WTC11 (cell line): ENCODE measurements around the gene SYNGR2. TPM values are rescaled to one million over a fixed set of nuclear protein-coding genes. Genes with fewer than 3 reads are reported as not detected.

ENCODE experiments used
- ATAC-seq: fragments of 200-7000 bp; cut with Tn5 transposase; 2 replicates; pipeline ENCODE4 v1.10.0; 2021; ENCODE audit warnings: mild to moderate bottlenecking, moderate library complexity
- CTCF ChIA-PET: fragments of 300-600 bp; sonication (Branson Sonifier 250); formaldehyde crosslinking; loops from one replicate; lab custom pipeline; 2021; ENCODE audit warnings: antibody characterized with exemption; lab: Charles Lee
- POLR2A ChIA-PET: fragments of 350-600 bp; sonication (Branson Sonifier 250); formaldehyde crosslinking; loops from one replicate; lab custom pipeline; 2021; ENCODE audit warnings: antibody characterized with exemption; lab: Charles Lee
- DNase-seq: peaks from one replicate; pipeline ENCODE4 v3.0.0; 2021; ENCODE audit warnings: low spot score
- H3K27ac Mint-ChIP-seq: 2 replicates; pipeline ENCODE4 v1.8.0; 2021; ENCODE audit warnings: mixed read lengths
- H3K27me3 Mint-ChIP-seq: 2 replicates; pipeline ENCODE4 v1.8.0; 2021; ENCODE audit warnings: low read depth, mild to moderate bottlenecking, moderate library complexity, mixed read lengths
- H3K36me3 Mint-ChIP-seq: 2 replicates; pipeline ENCODE4 v1.8.0; 2021; ENCODE audit warnings: mixed read lengths
- H3K4me1 Mint-ChIP-seq: 2 replicates; pipeline ENCODE4 v1.8.0; 2022; ENCODE audit warnings: mixed read lengths
- H3K4me3 Mint-ChIP-seq: 2 replicates; pipeline ENCODE4 v1.8.0; 2021; ENCODE audit warnings: mild to moderate bottlenecking, moderate library complexity, mixed read lengths
- H3K9me3 Mint-ChIP-seq: 2 replicates; pipeline ENCODE4 v1.8.0; 2021; ENCODE audit warnings: mixed read lengths
- ARID4B ChIP-seq: sonication (generic); formaldehyde crosslinking; IDR thresholded peaks from 2 replicates; pipeline ENCODE4 v1.8.0; 2023; ENCODE audit warnings: missing genetic modification reagents, mild to moderate bottlenecking, borderline replicate concordance
- ATF3 ChIP-seq: sonication (generic); formaldehyde crosslinking; conservative IDR thresholded peaks from 2 replicates; pipeline ENCODE4 v1.8.1; 2022; ENCODE audit warnings: mild to moderate bottlenecking, missing genetic modification reagents
- ATF6 ChIP-seq: sonication (generic); formaldehyde crosslinking; IDR thresholded peaks from 2 replicates; pipeline ENCODE4 v1.8.1; 2023; ENCODE audit warnings: mild to moderate bottlenecking, missing genetic modification reagents
- CDX4 ChIP-seq: fragments of 250-450 bp; sonication (Bioruptor Pico); IDR thresholded peaks from 2 replicates; pipeline ENCODE4 v1.9.0; 2021; ENCODE audit warnings: moderate library complexity, mild to moderate bottlenecking, inconsistent platforms, borderline replicate concordance
- CTCF ChIP-seq: fragments of 200-600 bp; IDR thresholded peaks from 2 replicates; pipeline ENCODE4 v1.8.0; 2022; ENCODE audit warnings: antibody characterized with exemption
- E2F1 ChIP-seq: sonication (generic); formaldehyde crosslinking; IDR thresholded peaks from 2 replicates; pipeline ENCODE4 v1.8.0; 2022; ENCODE audit warnings: mild to moderate bottlenecking, missing genetic modification reagents
- E2F5 ChIP-seq: sonication (generic); formaldehyde crosslinking; IDR thresholded peaks from 2 replicates; pipeline ENCODE4 v1.8.1; 2022; ENCODE audit warnings: mild to moderate bottlenecking, moderate library complexity, missing genetic modification reagents
- JAZF1 ChIP-seq: fragments of 250-450 bp; sonication (Bioruptor Pico); IDR thresholded peaks from 2 replicates; pipeline ENCODE4 v1.9.0; 2021; ENCODE audit warnings: moderate library complexity, mild to moderate bottlenecking, inconsistent platforms
- KAT7 ChIP-seq: sonication (generic); formaldehyde crosslinking; IDR thresholded peaks from 2 replicates; pipeline ENCODE4 v1.8.1; 2023; ENCODE audit warnings: missing genetic modification reagents, mild to moderate bottlenecking, borderline replicate concordance
- MLX ChIP-seq: sonication (generic); formaldehyde crosslinking; IDR thresholded peaks from 2 replicates; pipeline ENCODE4 v1.8.1; 2023; ENCODE audit warnings: mild to moderate bottlenecking, missing genetic modification reagents, moderate library complexity
- RORB ChIP-seq: fragments of 250-450 bp; sonication (Bioruptor Pico); IDR thresholded peaks from 2 replicates; pipeline ENCODE4 v1.9.0; 2021; ENCODE audit warnings: mild to moderate bottlenecking
- SMAD4 ChIP-seq: sonication (generic); formaldehyde crosslinking; IDR thresholded peaks from 2 replicates; pipeline ENCODE4 v1.8.0; 2022; ENCODE audit warnings: mild to moderate bottlenecking, missing genetic modification reagents
- TEAD1 ChIP-seq: sonication (generic); formaldehyde crosslinking; IDR thresholded peaks from 2 replicates; pipeline ENCODE4 v1.8.0; 2022; ENCODE audit warnings: mild to moderate bottlenecking, missing genetic modification reagents
- ZNF138 ChIP-seq: sonication (generic); formaldehyde crosslinking; conservative IDR thresholded peaks from 2 replicates; pipeline ENCODE4 v1.8.1; 2022; ENCODE audit warnings: mild to moderate bottlenecking, moderate library complexity, missing genetic modification reagents
- ZNF219 ChIP-seq: sonication (generic); formaldehyde crosslinking; IDR thresholded peaks from 2 replicates; pipeline ENCODE4 v1.8.0; 2023; ENCODE audit warnings: missing genetic modification reagents, mild to moderate bottlenecking, borderline replicate concordance
- ZNF671 ChIP-seq: fragments of 250-450 bp; sonication (Bioruptor Pico); IDR thresholded peaks from 2 replicates; pipeline ENCODE4 v1.8.0; 2021; ENCODE audit warnings: mild to moderate bottlenecking
- total RNA-seq: library from RNA; stranded (reverse); gene quantifications from 3 replicates; pipeline ENCODE4 v1.2.3, GENCODE V29; 2021

The SYNGR2 gene
- total RNA-seq, 1 experiment from 2014 or later = 47.7 TPM

GRCh38 chr17:78175643-78175981 lies 7.2 kb downstream of the SYNGR2 start (continued):
- TF ChIP-seq ARID4B = no peak

GRCh38 chr17:78176548-78177025 lies 8.2 kb downstream of the SYNGR2 start:
- peak; percentile 82 for DNase-seq

GRCh38 chr17:78179372-78179771 lies 11.0 kb downstream of the SYNGR2 start:
- ATAC-seq (no peak), DNase-seq (no peak)
- no peak overlapping the region for H3K4me3 Mint-ChIP-seq
- H3K9me3 Mint-ChIP-seq = no peaks in the 10 kb centered on the region
- peaks cover 22% of the 10 kb centered on the region for H3K4me1 Mint-ChIP-seq
- CTCF ChIA-PET = interaction anchor here (1.2 kb wide), 1 partner anchor 27 kb away, joined by 5 read pairs; no protein-coding TSS in a partner anchor
- no peaks in the 10 kb centered on the region for H3K27me3 Mint-ChIP-seq
- POLR2A ChIA-PET = no interaction called here
- TF ChIP-seq ATF3 (CRISPR knock-in tag) = no peak
- no peak for TF ChIP-seq SMAD4 (CRISPR knock-in tag)
- no peak overlapping the region; the same call in 1 of the 2 replicates for H3K27ac Mint-ChIP-seq
- H3K36me3 Mint-ChIP-seq = peaks cover 71% of the 10 kb centered on the region

More at GRCh38 chr17:78176548-78177025, 8.2 kb downstream of the SYNGR2 start:
- H3K9me3 Mint-ChIP-seq = no peaks in the 10 kb centered on the region
- POLR2A ChIA-PET = interaction anchor here (0.6 to 1.8 kb wide), 8 partner anchors 10 to 64 kb away, joined by 3 to 11 read pairs (median 4); partner anchors contain the start of genes AFMID, TK1 and TMC6
- peak; percentile 65 for ATAC-seq
- TF ChIP-seq CTCF = peak; percentile 84
- no peak for TF ChIP-seq JAZF1
- H3K4me3 Mint-ChIP-seq = no peak overlapping the region
- peaks cover 42% of the 10 kb centered on the region for H3K4me1 Mint-ChIP-seq
- no peak overlapping the region for H3K27ac Mint-ChIP-seq
- H3K27me3 Mint-ChIP-seq = no peaks in the 10 kb centered on the region
- CTCF ChIA-PET = interaction anchor here (0.6 to 6.4 kb wide), 37 partner anchors 10 to 790 kb away, joined by 3 to 85 read pairs (median 4); partner anchors contain the start of genes AFMID, BIRC5, TK1 and TMC6
- peaks cover 62% of the 10 kb centered on the region for H3K36me3 Mint-ChIP-seq

- ATAC-seq (no peak), DNase-seq (no peak)
- Mint-ChIP-seq H3K4me3 (no peak overlapping the region), H3K27ac (no peak overlapping the region), H3K27me3 (no peaks in the 10 kb centered on the region), H3K4me1 (peaks cover 26% of the 10 kb centered on the region), H3K9me3 (no peaks in the 10 kb centered on the region), H3K36me3 (peaks cover 75% of the 10 kb centered on the region)
- CTCF ChIA-PET = interaction anchor here (1.2 kb wide), 1 partner anchor 26 kb away, joined by 5 read pairs; no protein-coding TSS in a partner anchor
- POLR2A ChIA-PET = no interaction called here
- no peak for TF ChIP-seq ZNF219 (CRISPR knock-in tag)
- no peak for TF ChIP-seq CDX4
- no peak for TF ChIP-seq SMAD4 (CRISPR knock-in tag)
- no peak for TF ChIP-seq E2F5
- no peak for TF ChIP-seq ZNF138
- TF ChIP-seq E2F1 (CRISPR knock-in tag) = no peak
- no peak for TF ChIP-seq TEAD1
- no peak for TF ChIP-seq ATF6
- no peak for TF ChIP-seq RORB
- TF ChIP-seq ATF3 (CRISPR knock-in tag) = no peak
- no peak for TF ChIP-seq MLX (CRISPR knock-in tag)
- TF ChIP-seq ZNF671 (CRISPR knock-in tag) = no peak
- TF ChIP-seq KAT7 (CRISPR knock-in tag) = no peak
Observed at GRCh38 chr17:78180083-78180482, 11.7 kb downstream of the SYNGR2 start.
